NCI-H510A (cell line): Measurements from ENCODE around the gene DLGAP3.

Experiments
- DNase-seq: peaks from one replicate; lab custom pipeline; 2025; lab: John Stamatoyannopoulos, UW

The DLGAP3 gene

GRCh38 chr1:34867415-34867814 is 62.0 kb downstream of the DLGAP3 start:
- DNase-seq: no peak

DNA sequence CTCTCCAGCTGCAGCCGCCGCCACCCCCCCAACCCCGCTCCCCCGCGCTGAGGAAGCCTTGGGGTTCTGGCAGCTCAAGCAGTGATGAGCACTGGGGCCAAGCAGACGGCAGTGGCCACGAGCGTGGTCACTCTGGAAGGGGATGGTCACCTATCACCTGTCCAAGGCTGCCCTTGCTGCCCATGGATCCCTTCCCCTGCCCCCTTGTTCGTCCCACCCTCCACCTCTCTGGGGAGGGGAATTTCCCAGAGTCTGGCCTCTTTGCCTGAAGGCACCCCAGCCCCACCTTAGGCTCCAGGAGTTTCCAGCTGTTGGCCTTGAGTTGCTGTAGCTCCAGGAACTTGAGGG is 62.7 kb downstream of the DLGAP3 start:
- no peak for DNase-seq

- DNase-seq: peak; percentile 12
These were observed 63.3 kb downstream of the DLGAP3 start for GRCh38 chr1:34865981-34866761.

- DNase-seq: no peak
These were observed 63.9 kb downstream of the DLGAP3 start for GRCh38 chr1:34865573-34865972.

DNA sequence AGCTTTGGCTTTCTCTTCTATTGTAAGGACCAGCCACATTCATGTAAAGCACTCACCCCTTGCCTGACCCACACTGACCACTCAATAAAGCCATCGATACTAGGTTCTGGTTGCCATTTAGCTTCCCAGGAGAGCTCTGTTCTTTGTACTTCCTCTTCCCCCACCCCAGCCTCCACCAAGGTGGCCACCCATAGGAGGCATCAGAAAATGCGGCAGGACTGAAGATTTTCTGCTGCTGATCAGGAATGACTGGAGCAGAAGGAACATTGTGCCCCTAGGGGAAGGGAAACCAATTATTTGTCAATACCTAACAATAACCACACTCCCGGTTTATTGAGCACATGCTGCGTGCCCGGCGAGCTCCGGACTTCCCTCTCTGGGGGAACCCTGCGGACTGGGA is 64.7 kb downstream of the DLGAP3 start:
- DNase-seq: no peak

GRCh38 chr1:34863501-34863900 is 65.9 kb downstream of the DLGAP3 start:
- DNase-seq: no peak

DNA sequence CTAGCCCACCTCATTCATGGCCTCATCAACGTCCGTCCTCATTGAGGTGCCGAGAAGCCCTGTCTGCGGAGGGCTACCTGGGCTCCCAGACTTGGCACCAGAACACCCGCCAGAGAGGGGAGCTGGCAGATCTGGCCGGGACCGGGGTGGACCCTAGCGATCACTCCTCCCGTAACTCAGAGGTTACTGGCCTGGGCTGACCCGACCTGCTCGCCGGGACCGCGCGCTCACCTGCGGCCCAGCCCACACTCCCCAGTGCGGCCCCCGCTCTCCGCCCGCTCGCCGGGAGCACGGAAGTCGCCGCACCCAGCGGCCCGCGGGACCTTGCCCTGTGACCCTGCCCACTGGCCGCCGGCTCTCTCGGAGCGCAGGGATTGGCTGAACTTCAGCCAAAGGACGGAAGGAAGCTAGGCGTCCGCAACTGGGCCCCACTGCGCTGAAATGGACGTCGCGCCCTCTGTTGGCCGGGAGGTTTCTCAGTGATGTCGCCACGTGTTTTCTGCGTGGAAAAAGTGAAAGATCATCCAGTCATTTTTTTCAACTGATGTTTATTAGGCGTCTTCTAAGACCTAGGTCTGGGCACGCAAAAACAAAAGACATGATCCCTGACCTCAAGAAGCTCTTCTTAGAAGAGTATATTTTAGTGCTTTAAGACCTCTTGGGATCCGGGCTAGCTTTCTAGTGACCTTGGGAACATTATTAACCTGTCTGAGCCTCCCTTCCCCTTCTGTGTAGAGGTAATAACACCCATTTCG is 69.8 kb downstream of the DLGAP3 start, which contains the start of gene SMIM12:
Gene SMIM12, minus strand, starts transcription at position 304 of the 755 bp plus-strand sequence. CDS start 3,772 bp downstream, outside the sequence.
- DNase-seq: peak; percentile 100

DNA sequence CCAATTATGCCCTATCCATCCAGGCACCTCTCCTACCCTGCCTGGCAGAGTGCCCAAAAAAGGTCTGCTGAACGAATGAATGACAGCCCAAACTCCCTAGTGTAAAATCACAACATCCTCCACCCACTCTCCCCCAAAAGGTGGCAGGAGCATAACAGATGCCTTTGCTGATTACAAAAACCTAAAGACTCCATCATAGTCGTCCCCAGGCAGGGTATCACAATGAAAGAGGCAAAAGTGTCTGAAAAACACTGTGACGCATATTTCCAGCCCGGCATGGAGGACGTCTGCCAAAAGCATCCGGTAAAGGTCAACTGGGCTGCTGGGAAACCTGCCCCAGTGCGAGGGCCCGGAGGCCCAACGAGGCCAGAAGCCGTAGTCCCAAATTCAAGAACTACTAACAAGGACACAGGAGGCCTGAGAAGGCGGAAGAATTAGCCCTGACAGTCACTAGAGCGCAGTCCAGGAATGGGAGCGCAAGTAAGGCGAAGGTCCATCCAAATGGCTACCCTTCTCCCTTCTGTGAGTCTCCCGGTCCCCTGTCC is 70.5 kb downstream of the DLGAP3 start:
- peak; percentile 8 for DNase-seq

DNA sequence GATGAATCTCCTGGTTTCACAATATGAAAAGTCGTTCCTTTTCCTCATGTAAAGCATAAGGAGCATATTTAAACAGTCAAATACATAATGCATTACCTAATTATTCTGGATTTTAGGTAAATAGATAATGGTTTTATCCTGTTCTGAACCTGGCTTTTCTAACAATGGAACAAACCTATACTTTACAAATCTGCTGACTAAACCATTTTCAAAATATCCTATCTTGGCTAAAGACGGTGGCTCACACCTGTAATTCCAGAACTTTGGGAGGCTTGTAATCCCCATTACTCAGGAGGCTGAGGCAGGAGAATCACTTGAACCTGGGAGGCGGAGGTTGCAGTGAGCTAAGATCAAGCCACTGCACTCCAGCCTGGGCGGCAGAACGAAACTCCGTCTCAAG is 72.8 kb downstream of the DLGAP3 start:
- DNase-seq: no peak

GRCh38 chr1:34852677-34853217 is 76.7 kb downstream of the DLGAP3 start:
- DNase-seq: peak; percentile 98

DNA sequence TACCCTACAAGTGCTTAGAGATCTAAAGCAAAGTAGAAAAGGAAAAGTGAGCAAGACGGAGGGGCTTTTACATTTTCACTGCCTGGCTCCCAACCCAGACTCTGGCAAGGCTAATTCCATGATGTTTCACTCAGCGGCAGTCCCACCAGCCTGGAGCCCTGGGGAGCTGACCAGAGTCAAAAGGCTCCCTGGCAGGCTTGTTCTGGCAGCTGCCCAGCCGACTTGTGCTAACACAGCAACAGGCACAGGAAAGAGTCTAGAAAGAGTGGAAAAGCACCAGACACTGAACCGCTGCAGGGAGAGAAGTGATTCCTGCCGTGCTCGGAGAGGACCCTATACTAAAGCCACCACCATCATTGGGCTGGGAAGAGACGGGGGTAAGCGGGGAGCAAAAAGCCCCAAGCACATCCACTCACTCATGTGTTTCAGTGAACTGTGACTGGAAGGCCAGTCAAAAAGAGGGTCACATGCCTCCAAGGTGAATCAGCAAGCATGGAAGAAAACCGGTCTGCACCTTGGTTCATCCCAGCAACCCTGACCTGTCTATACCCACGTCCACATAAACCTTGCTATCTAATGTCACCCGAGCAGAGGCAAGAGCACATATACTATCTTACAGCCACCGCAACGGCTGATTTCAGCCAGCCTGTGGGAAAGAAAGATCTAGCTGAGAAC is 77.9 kb downstream of the DLGAP3 start:
- DNase-seq: no peak

DNA sequence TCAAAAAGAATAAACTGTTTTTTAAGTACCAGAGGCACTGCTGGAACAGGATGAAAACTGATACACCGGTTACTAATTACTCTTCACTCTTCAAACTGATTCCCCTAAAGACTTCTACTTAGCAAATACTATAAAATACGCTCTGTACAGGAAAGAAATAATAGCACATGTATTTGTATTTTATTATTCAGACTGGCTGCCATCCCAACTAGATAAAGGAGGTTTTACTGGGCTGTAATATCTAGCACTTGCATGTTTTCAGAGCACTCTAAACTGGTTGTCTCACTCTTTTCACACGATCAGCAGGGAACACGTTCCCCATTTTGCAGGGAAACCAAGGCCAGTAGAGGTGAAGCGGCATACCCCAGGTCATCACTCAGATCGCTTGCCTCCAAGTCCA is 79.1 kb downstream of the DLGAP3 start:
- no peak for DNase-seq

DNA sequence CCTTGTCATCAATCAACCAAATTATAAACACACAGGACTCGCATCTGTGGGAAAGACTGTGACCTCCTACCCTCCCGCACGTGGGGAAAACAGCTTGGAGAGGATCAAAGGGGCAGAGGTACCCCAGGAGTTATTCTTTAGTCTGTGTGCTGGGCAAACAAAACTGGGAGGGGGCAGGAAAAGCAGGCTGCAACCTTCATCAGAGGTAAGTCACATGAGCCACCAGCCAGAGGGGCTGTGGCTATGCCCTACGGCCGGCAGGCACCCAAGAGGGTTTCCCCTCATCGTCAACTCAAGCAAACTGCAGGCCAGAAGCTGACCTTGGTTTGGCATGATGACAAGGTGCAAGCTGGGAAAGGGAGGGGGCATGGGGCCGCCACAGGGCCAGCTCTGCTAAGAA is 82.4 kb downstream of the DLGAP3 start:
- no peak for DNase-seq

- no peak for DNase-seq
These were observed 83.2 kb downstream of the DLGAP3 start for GRCh38 chr1:34846265-34846664.

- no peak for DNase-seq
These were observed 84.1 kb downstream of the DLGAP3 start for GRCh38 chr1:34845131-34845901.

- no peak for DNase-seq
These were observed 85.2 kb downstream of the DLGAP3 start for GRCh38 chr1:34844252-34844634.

DNA sequence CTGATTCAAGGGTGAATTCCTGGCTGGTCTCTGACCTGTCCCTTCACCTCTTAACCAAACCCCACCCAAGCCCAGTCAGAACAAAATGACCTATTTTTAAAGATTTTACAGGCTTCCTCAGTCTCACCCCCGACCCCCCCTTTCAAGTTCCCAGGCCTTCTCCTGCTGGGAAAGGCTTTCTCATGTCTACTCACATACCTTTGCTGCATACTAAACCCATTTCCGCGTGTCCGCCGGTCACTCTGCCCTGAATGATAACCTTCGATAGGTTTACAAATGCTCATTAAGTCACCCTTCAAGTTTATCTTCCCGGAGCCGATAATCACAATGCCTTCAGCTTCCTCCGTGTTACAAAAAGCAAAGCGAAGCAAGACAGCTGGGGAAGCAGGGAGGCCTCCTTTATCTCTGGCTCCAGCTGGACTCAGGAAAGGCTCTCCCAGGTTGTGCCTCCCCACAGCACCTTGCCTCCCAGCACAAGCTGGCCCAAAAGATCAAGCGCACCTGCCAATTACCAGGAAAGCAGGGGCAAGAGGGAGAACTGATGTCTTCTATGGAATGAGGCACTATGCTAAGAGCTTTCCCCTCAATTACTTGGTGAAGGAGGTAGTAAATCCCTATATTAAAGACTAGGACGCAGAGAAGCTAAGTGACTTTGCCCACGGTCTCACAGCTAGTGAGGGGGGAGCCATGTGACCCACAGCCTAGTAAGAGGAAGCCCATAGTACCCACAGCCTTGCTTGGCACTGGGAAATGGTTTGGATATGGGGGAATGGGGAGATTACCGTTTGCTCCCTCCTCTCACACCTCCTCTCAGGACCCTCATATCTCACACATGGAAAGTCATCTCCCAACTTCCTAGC is 85.8 kb downstream of the DLGAP3 start:
- no peak for DNase-seq

- no peak for DNase-seq
These were observed 86.5 kb downstream of the DLGAP3 start for GRCh38 chr1:34842952-34843371.

DNA sequence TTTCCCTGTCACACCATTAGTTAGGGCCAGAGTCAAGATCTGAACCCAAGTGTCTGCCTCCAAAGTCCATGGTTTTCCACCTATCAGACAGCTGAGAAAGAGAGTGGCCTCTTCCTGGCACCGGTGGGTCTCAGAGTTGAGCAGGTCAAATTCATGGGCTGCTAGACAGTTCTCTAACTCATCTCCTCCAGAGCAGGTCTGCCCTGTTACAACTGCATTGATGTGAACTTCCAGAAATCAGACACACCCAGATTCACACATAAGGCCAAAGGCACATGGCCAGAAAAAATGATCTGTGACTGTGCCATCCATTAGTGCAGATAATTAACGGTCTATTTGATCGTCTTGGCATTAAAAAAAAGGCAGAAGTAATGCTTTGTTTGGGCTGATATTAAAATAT is 87.4 kb downstream of the DLGAP3 start:
- no peak for DNase-seq

GRCh38 chr1:34840426-34840825 is 89.0 kb downstream of the DLGAP3 start:
- no peak for DNase-seq
